Prostate gland (tissue), 2 donors: Measurements from ENCODE around the gene SLC22A4.

ENCODE experiments used
- POLR2A ChIP-seq: fragments of 450-650 bp; IDR thresholded peaks from one replicate; pipeline ENCODE4 v1.6.1; 2016; ENCODE audit warnings: antibody characterized with exemption, mild to moderate bottlenecking
- POLR2AphosphoS5 ChIP-seq: sonication (generic); formaldehyde crosslinking; IDR thresholded peaks from one replicate; pipeline ENCODE4 v1.6.1; 2017; ENCODE audit warnings: antibody characterized with exemption
- TF ChIP-seq, protein P1 (sequence below), 4 experiments: fragments of 200-600 bp in 2 of 4; fragments of 450-650 bp in 2 of 4; sonication (generic) in 2 of 4; IDR thresholded peaks; 1 replicate in 3 of 4; 2 replicates in 1 of 4; pipeline ENCODE4 v1.5.1; 2016 to 2019; ENCODE audit warnings: antibody characterized with exemption in 4 of 4, mild to moderate bottlenecking in 2 of 4, moderate library complexity in 2 of 4

DNA sequence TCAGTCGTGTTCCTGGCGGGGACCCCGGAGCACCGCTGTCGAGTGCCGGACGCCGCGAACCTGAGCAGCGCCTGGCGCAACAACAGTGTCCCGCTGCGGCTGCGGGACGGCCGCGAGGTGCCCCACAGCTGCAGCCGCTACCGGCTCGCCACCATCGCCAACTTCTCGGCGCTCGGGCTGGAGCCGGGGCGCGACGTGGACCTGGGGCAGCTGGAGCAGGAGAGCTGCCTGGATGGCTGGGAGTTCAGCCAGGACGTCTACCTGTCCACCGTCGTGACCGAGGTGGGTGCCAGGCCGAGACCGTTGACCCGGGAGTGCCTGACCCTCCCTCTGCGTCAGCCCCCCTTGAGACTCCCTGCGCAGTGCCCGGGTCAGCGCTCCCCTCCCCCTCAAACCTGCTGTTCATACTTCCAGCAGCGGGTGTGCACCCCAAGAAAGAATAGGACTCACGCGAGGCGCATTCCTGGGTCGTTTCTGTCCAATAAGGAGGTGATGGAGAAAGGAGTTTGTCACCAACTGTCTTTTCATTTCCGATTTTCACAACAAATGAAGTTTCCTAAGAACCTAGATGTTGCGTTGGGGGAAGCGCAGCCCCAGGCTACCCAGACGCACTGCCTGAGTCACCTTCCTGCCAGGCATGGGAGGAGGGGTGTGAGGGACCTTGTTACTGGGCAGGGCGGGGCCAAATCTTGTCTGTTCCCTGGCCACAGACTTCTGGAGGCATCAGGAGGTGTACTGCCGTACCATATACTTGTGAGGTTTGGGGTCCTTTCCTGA, 722 bp downstream of the SLC22A4 start:
- TF ChIP-seq, protein P1, sequence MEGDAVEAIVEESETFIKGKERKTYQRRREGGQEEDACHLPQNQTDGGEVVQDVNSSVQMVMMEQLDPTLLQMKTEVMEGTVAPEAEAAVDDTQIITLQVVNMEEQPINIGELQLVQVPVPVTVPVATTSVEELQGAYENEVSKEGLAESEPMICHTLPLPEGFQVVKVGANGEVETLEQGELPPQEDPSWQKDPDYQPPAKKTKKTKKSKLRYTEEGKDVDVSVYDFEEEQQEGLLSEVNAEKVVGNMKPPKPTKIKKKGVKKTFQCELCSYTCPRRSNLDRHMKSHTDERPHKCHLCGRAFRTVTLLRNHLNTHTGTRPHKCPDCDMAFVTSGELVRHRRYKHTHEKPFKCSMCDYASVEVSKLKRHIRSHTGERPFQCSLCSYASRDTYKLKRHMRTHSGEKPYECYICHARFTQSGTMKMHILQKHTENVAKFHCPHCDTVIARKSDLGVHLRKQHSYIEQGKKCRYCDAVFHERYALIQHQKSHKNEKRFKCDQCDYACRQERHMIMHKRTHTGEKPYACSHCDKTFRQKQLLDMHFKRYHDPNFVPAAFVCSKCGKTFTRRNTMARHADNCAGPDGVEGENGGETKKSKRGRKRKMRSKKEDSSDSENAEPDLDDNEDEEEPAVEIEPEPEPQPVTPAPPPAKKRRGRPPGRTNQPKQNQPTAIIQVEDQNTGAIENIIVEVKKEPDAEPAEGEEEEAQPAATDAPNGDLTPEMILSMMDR (IDR thresholded peaks at IDR 0.05): no peak
- TF ChIP-seq POLR2A: peak; percentile 59
- peak; percentile 57 for TF ChIP-seq POLR2AphosphoS5
